Subcutaneous abdominal adipose tissue (tissue), 5 donors: Measurements from ENCODE around the gene SYNM.

Source experiments
- H3K27ac ChIP-seq: one replicate; pipeline ENCODE4 v1.7.0; 2013; ENCODE audit warnings: low read depth, mild to moderate bottlenecking, inconsistent platforms, low read length, moderate library complexity
- H3K27me3 ChIP-seq, 5 donors: one replicate each; pipeline ENCODE4 v1.7.0; 2013; ENCODE audit warnings: low read length in 5 of 5, inconsistent platforms in 1 of 5; ENCODE audit not compliant: control insufficient read depth in 5 of 5, insufficient read depth in 4 of 5
- H3K36me3 ChIP-seq, 5 donors: one replicate each; pipeline ENCODE4 v1.7.0; 2013; ENCODE audit warnings: low read length in 5 of 5; ENCODE audit not compliant: control insufficient read depth in 5 of 5, insufficient read depth in 5 of 5
- H3K4me1 ChIP-seq, 5 donors: one replicate each; pipeline ENCODE4 v1.7.0; 2013; ENCODE audit warnings: low read length in 5 of 5, mild to moderate bottlenecking in 3 of 5, moderate library complexity in 1 of 5; ENCODE audit not compliant: control insufficient read depth in 5 of 5, insufficient read depth in 5 of 5
- H3K4me3 ChIP-seq, 5 donors: one replicate each; pipeline ENCODE4 v1.7.0; 2013; ENCODE audit warnings: low read length in 5 of 5, low read depth in 1 of 5
- H3K9ac ChIP-seq, 5 donors: one replicate each; pipeline ENCODE4 v1.7.0; 2013; ENCODE audit warnings: low read length in 5 of 5, mild to moderate bottlenecking in 4 of 5, moderate library complexity in 3 of 5
- H3K9me3 ChIP-seq, 5 donors: one replicate each; pipeline ENCODE4 v1.7.0; 2013; ENCODE audit warnings: low read length in 5 of 5; ENCODE audit not compliant: control insufficient read depth in 5 of 5
- donor health status: healthy.
- donor health status: healthy.
- donor health status: healthy.
- donor health status: healthy.
- donor health status: healthy.

Gene SYNM

DNA sequence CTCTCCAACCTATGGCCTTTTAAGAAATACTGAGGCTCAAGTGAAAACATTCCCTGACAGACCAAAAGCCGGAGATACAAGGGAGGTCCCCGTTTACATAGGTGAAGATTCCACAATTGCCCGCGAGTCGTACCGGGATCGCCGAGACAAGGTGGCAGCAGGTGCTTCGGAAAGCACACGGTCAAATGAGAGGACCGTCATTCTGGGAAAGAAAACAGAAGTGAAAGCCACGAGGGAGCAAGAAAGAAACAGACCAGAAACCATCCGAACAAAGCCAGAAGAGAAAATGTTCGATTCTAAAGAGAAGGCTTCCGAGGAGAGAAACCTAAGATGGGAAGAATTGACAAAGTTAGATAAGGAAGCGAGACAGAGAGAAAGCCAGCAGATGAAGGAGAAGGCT is 24.8 kb downstream of the SYNM start:
- Histone ChIP-seq H3K36me3 (peaks cover 9 to 48% (median 40%) of the 10 kb centered on the region in 5 donors), H3K9me3 (no peaks in the 10 kb centered on the region), H3K9ac (no peak overlapping the region), H3K4me1 (peaks cover 0 to 24% (median 10%) of the 10 kb centered on the region in 5 donors), H3K4me3 (no peak overlapping the region), H3K27ac (no peak overlapping the region), H3K27me3 (no peaks in the 10 kb centered on the region)

DNA sequence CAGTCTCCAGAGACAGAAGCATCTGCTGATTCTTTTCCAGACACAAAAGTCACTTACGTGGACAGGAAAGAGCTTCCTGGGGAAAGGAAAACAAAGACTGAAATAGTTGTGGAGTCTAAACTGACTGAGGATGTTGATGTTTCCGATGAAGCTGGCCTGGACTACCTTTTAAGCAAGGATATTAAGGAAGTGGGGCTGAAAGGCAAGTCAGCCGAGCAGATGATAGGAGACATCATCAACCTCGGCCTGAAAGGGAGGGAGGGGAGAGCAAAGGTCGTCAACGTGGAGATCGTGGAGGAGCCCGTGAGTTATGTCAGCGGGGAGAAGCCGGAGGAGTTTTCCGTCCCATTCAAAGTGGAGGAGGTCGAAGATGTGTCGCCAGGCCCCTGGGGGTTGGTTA is 25.4 kb downstream of the SYNM start:
- H3K36me3 ChIP-seq: peaks cover 9 to 48% (median 40%) of the 10 kb centered on the region in 5 donors
- H3K9me3 ChIP-seq: no peaks in the 10 kb centered on the region
- H3K4me3 ChIP-seq: no peak overlapping the region
- H3K27ac ChIP-seq: no peak overlapping the region
- peaks cover 0 to 17% (median 4%) of the 10 kb centered on the region in 5 donors for H3K4me1 ChIP-seq
- peak overlapping the region in 1 of 5 donors; percentile 41 for H3K9ac ChIP-seq
- no peaks in the 10 kb centered on the region for H3K27me3 ChIP-seq

DNA sequence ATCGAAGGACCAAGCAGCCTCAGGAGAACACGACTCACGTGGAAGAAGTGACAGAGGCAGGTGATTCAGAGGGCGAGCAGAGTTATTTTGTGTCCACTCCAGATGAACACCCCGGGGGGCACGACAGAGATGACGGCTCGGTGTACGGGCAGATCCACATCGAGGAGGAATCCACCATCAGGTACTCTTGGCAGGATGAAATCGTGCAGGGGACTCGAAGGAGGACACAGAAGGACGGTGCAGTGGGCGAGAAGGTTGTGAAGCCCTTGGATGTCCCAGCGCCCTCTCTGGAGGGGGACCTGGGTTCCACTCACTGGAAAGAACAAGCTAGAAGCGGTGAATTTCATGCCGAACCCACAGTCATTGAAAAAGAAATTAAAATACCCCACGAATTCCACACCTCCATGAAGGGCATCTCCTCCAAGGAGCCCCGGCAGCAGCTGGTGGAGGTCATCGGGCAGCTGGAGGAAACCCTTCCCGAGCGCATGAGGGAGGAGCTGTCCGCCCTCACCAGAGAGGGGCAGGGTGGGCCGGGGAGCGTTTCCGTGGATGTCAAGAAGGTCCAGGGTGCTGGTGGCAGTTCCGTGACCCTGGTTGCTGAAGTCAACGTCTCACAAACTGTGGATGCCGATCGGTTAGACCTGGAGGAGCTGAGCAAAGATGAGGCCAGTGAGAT is 26.0 kb downstream of the SYNM start:
- peaks cover 9 to 51% (median 40%) of the 10 kb centered on the region in 5 donors for H3K36me3 ChIP-seq
- no peak overlapping the region for H3K27ac ChIP-seq
- no peaks in the 10 kb centered on the region for H3K27me3 ChIP-seq
- no peak overlapping the region for H3K4me3 ChIP-seq
- no peak overlapping the region for H3K9ac ChIP-seq
- H3K9me3 ChIP-seq: no peaks in the 10 kb centered on the region
- H3K4me1 ChIP-seq: peaks cover 0 to 16% (median 0%) of the 10 kb centered on the region in 5 donors

DNA sequence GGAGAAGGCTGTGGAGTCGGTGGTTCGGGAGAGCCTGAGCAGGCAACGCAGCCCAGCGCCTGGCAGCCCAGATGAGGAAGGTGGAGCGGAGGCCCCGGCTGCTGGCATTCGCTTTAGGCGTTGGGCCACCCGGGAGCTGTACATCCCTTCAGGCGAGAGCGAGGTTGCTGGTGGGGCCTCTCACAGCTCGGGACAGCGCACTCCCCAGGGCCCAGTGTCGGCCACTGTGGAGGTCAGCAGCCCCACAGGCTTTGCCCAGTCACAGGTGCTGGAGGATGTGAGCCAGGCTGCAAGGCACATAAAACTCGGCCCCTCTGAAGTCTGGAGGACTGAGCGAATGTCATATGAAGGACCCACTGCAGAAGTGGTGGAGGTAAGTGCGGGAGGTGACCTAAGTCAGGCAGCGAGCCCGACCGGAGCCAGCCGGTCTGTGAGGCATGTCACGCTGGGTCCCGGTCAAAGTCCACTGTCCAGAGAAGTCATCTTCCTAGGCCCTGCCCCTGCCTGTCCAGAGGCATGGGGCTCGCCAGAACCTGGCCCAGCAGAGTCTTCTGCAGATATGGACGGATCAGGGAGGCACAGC is 26.7 kb downstream of the SYNM start:
- Histone ChIP-seq H3K9ac (no peak overlapping the region), H3K4me3 (no peak overlapping the region), H3K36me3 (peaks cover 9 to 50% (median 44%) of the 10 kb centered on the region in 5 donors), H3K9me3 (no peaks in the 10 kb centered on the region), H3K27me3 (no peaks in the 10 kb centered on the region), H3K4me1 (peaks cover 0 to 16% (median 0%) of the 10 kb centered on the region in 5 donors), H3K27ac (no peak overlapping the region)

- no peak overlapping the region for H3K27ac ChIP-seq
- H3K36me3 ChIP-seq: peaks cover 9 to 50% (median 47%) of the 10 kb centered on the region in 5 donors
- no peak overlapping the region for H3K4me3 ChIP-seq
- no peaks in the 10 kb centered on the region for H3K9me3 ChIP-seq
- H3K9ac ChIP-seq: no peak overlapping the region
- no peaks in the 10 kb centered on the region for H3K27me3 ChIP-seq
- H3K4me1 ChIP-seq: peaks cover 0 to 16% (median 0%) of the 10 kb centered on the region in 5 donors
These were observed 27.2 kb downstream of the SYNM start for GRCh38 chr15:99132122-99132521.

- peaks cover 5 to 53% (median 48%) of the 10 kb centered on the region in 5 donors for H3K36me3 ChIP-seq
- no peaks in the 10 kb centered on the region for H3K9me3 ChIP-seq
- H3K27me3 ChIP-seq: no peaks in the 10 kb centered on the region
- no peak overlapping the region for H3K27ac ChIP-seq
- no peak overlapping the region for H3K4me3 ChIP-seq
- peaks cover 0 to 16% (median 0%) of the 10 kb centered on the region in 5 donors for H3K4me1 ChIP-seq
- no peak overlapping the region for H3K9ac ChIP-seq
These were observed 27.9 kb downstream of the SYNM start for GRCh38 chr15:99132634-99133287.

DNA sequence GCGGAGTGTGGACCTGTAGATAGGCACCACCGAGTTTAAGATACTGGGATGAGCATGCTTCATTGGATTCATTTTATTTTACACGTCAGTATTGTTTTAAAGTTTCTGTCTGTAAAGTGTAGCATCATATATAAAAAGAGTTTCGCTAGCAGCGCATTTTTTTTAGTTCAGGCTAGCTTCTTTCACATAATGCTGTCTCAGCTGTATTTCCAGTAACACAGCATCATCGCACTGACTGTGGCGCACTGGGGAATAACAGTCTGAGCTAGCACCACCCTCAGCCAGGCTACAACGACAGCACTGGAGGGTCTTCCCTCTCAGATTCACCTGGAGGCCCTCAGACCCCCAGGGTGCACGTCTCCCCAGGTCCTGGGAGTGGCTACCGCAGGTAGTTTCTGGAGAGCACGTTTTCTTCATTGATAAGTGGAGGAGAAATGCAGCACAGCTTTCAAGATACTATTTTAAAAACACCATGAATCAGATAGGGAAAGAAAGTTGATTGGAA is 29.5 kb downstream of the SYNM start:
- H3K4me1 ChIP-seq: peaks cover 0 to 22% (median 9%) of the 10 kb centered on the region in 5 donors
- peaks cover 2 to 59% (median 53%) of the 10 kb centered on the region in 5 donors for H3K36me3 ChIP-seq

DNA sequence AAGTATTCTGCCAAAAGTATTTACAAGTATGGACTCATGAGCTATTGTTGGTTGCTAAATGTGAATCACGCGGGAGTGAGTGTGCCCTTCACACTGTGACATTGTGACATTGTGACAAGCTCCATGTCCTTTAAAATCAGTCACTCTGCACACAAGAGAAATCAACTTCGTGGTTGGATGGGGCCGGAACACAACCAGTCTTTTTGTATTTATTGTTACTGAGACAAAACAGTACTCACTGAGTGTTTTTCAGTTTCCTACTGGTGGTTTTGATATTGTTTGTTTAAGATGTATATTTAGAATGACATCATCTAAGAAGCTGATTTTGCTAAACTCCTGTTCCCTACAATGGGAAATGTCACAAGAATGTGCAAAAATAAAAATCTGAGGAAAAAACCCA is 30.3 kb downstream of the SYNM start:
- Histone ChIP-seq H3K27ac (no peak overlapping the region), H3K36me3 (peaks cover 2 to 51% (median 45%) of the 10 kb centered on the region in 5 donors), H3K9me3 (no peaks in the 10 kb centered on the region), H3K4me3 (no peak overlapping the region), H3K4me1 (peaks cover 2 to 21% (median 14%) of the 10 kb centered on the region in 5 donors), H3K27me3 (no peaks in the 10 kb centered on the region), H3K9ac (no peak overlapping the region)

More for the DNA sequence above, 29.5 kb downstream of the SYNM start:
- H3K4me3 ChIP-seq: no peak overlapping the region
- no peaks in the 10 kb centered on the region for H3K9me3 ChIP-seq
- no peak overlapping the region for H3K27ac ChIP-seq
- no peaks in the 10 kb centered on the region for H3K27me3 ChIP-seq
- H3K9ac ChIP-seq: no peak overlapping the region

- no peak overlapping the region for H3K27ac ChIP-seq
- H3K4me3 ChIP-seq: no peak overlapping the region
- peaks cover 2 to 18% (median 14%) of the 10 kb centered on the region in 5 donors for H3K4me1 ChIP-seq
- no peak overlapping the region for H3K9ac ChIP-seq
- no peaks in the 10 kb centered on the region for H3K27me3 ChIP-seq
- peaks cover 0 to 32% (median 27%) of the 10 kb centered on the region in 5 donors for H3K36me3 ChIP-seq
- H3K9me3 ChIP-seq: no peaks in the 10 kb centered on the region
These were observed 32.2 kb downstream of the SYNM start for GRCh38 chr15:99137111-99137546.

DNA sequence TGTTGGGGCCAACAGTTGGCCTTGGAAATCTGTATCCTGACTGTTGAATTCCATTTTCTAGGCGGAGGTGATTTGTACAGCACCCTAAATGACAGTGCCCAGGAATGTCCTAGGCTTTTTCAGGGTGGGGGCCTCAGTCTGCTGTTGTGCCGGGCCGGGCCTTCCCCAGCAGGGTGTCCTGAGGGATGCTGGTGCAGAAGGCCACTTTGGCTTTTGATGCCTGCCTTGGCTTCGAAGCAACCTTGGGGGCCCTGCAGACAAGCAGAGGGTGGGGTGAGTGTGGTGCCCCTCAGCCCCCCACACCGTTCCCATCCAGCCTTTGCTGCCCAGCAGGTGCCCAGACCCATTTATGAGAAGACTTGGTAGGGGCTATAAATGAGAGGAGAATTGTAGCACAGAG is 33.0 kb downstream of the SYNM start:
- peaks cover 2 to 18% (median 14%) of the 10 kb centered on the region in 5 donors for H3K4me1 ChIP-seq
- H3K9ac ChIP-seq: no peak overlapping the region
- no peak overlapping the region for H3K27ac ChIP-seq
- H3K27me3 ChIP-seq: no peaks in the 10 kb centered on the region
- no peaks in the 10 kb centered on the region for H3K9me3 ChIP-seq
- no peak overlapping the region for H3K4me3 ChIP-seq
- peaks cover 0 to 25% (median 19%) of the 10 kb centered on the region in 5 donors for H3K36me3 ChIP-seq
